H1 (cell line): ENCODE measurements around the gene DMRT1. TPM values are rescaled to one million over a fixed set of nuclear protein-coding genes. Genes with fewer than 3 reads are reported as not detected.

ENCODE experiments used
- GTF2F1 ChIP-seq: IDR thresholded peaks from 2 replicates; pipeline ENCODE4 v1.6.1; 2012; ENCODE audit warnings: low read depth, low read length, improper control_type of control experiment, borderline replicate concordance
- RBBP5 ChIP-seq: IDR thresholded peaks from 2 replicates; pipeline ENCODE4 v1.7.1; 2012; ENCODE audit warnings: low read depth, mild to moderate bottlenecking, inconsistent platforms, low read length, moderate library complexity, borderline replicate concordance
- SUZ12 ChIP-seq: fragments of 200-600 bp; sonication (generic); IDR thresholded peaks from 2 replicates; pipeline ENCODE4 v1.6.1; 2012; ENCODE audit warnings: mild to moderate bottlenecking, inconsistent platforms, low read length, moderate library complexity, mixed read lengths
- polyA plus RNA-seq, 7 experiments: library from polyadenylated mRNA; depleted of rRNA in 3 of 7; stranded (reverse) in 5 of 7; unstranded in 2 of 7; fragments of >200 nt in 5 of 7; fragments of 200-250 nt in 2 of 7; gene quantifications; 1 replicate in 5 of 7; 2 replicates in 1 of 7; 4 replicates in 1 of 7; pipeline versions ENCODE4 v1.2.1 to v1.2.3, GENCODE V29; 2011 to 2013; ENCODE audit warnings: missing spikeins in 2 of 7, mixed read lengths in 2 of 7
- total RNA-seq: library from RNA; stranded (reverse); fragmentation: NEBNext Ultra II Directional; extraction: Animal tissue kit (Norgen Biotek cat#: 25700); gene quantifications from 2 replicates; pipeline ENCODE4 v1.2.1, GENCODE V29; 2021

Gene DMRT1
- total and polyA plus RNA-seq, 2 of the 8 experiments (the other 6 are each of a cell fraction or from before 2014, with no cell fraction given): 0.15 TPM; not detected in 1

GRCh38 chr9:876425-876824 is 34.9 kb downstream of the DMRT1 start (continued):
- no peak for TF ChIP-seq SUZ12
- no peak for TF ChIP-seq GTF2F1
- no peak for TF ChIP-seq RBBP5
- TF ChIP-seq, all 59 proteins: peak for 0
